Ascending aorta (tissue), 2 donors: Measurements from ENCODE around the gene SYNGR3. TPM values are rescaled to one million over a fixed set of nuclear protein-coding genes. Genes with fewer than 3 reads are reported as not detected.

Source experiments
- DNase-seq, 2 donors: peaks; one replicate each; pipeline ENCODE4 v3.0.0-alpha.2; 2019; ENCODE audit warnings: low spot score in 2 of 2
- H3K27ac ChIP-seq, 2 donors: fragments of 200-600 bp; sonication (generic); one replicate each; pipeline ENCODE4 v1.5.1; 2016 to 2017; ENCODE audit warnings: mild to moderate bottlenecking in 1 of 2
- H3K27me3 ChIP-seq: fragments of 200-600 bp; sonication (generic); one replicate; pipeline ENCODE4 v1.5.1; 2017
- H3K36me3 ChIP-seq, 2 donors: fragments of 200-600 bp; sonication (generic); one replicate each; pipeline ENCODE4 v1.5.1; 2016
- H3K4me1 ChIP-seq, 2 donors: fragments of 200-600 bp; sonication (generic); one replicate each; pipeline ENCODE4 v1.5.1; 2016 to 2017; ENCODE audit warnings: mild to moderate bottlenecking in 1 of 2
- H3K4me3 ChIP-seq, 2 donors: fragments of 200-600 bp; sonication (generic); one replicate each; pipeline ENCODE4 v1.5.1; 2016 to 2017; ENCODE audit warnings: mild to moderate bottlenecking in 1 of 2
- H3K9me3 ChIP-seq, 2 donors: fragments of 200-600 bp; sonication (generic); one replicate each; pipeline ENCODE4 v1.5.1; 2016
- intact Hi-C: fragments of 100-400 bp; cut with DNase I; formaldehyde crosslinking; loops from one replicate; pipeline ENCODE4 v1.15.1; 2023
- total RNA-seq: library from RNA; depleted of rRNA; stranded (reverse); fragments of >200 nt; gene quantifications from one replicate; pipeline ENCODE4 v1.1.0, GENCODE V29; 2016
- TF ChIP-seq, protein P1 (sequence below), 3 experiments: fragments of 200-600 bp in 2 of 3; fragments of 450-650 bp in 1 of 3; sonication (generic) in 2 of 3; IDR thresholded peaks; one replicate each; pipeline ENCODE4 v1.5.1; 2016 to 2019; ENCODE audit warnings: antibody characterized with exemption in 3 of 3, mild to moderate bottlenecking in 1 of 3, moderate library complexity in 1 of 3

SYNGR3 gene
- total RNA-seq, 1 donor from 2014 or later = 0.32 TPM

GRCh38 chr16:2040787-2041522 lies 51.2 kb downstream of the SYNGR3 start:
- Histone ChIP-seq H3K36me3 (peaks cover 4 to 15% of the 10 kb centered on the region in 2 donors), H3K4me1 (peaks cover 5 to 17% of the 10 kb centered on the region in 2 donors), H3K27me3 (no peaks in the 10 kb centered on the region), H3K9me3 (no peaks in the 10 kb centered on the region), H3K4me3 (no peak overlapping the region), H3K27ac (no peak overlapping the region)
- TF ChIP-seq, protein P1, sequence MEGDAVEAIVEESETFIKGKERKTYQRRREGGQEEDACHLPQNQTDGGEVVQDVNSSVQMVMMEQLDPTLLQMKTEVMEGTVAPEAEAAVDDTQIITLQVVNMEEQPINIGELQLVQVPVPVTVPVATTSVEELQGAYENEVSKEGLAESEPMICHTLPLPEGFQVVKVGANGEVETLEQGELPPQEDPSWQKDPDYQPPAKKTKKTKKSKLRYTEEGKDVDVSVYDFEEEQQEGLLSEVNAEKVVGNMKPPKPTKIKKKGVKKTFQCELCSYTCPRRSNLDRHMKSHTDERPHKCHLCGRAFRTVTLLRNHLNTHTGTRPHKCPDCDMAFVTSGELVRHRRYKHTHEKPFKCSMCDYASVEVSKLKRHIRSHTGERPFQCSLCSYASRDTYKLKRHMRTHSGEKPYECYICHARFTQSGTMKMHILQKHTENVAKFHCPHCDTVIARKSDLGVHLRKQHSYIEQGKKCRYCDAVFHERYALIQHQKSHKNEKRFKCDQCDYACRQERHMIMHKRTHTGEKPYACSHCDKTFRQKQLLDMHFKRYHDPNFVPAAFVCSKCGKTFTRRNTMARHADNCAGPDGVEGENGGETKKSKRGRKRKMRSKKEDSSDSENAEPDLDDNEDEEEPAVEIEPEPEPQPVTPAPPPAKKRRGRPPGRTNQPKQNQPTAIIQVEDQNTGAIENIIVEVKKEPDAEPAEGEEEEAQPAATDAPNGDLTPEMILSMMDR (IDR thresholded peaks at IDR 0.05) = no peak
- no peak for DNase-seq
- intact Hi-C loops = no loop called here

DNA sequence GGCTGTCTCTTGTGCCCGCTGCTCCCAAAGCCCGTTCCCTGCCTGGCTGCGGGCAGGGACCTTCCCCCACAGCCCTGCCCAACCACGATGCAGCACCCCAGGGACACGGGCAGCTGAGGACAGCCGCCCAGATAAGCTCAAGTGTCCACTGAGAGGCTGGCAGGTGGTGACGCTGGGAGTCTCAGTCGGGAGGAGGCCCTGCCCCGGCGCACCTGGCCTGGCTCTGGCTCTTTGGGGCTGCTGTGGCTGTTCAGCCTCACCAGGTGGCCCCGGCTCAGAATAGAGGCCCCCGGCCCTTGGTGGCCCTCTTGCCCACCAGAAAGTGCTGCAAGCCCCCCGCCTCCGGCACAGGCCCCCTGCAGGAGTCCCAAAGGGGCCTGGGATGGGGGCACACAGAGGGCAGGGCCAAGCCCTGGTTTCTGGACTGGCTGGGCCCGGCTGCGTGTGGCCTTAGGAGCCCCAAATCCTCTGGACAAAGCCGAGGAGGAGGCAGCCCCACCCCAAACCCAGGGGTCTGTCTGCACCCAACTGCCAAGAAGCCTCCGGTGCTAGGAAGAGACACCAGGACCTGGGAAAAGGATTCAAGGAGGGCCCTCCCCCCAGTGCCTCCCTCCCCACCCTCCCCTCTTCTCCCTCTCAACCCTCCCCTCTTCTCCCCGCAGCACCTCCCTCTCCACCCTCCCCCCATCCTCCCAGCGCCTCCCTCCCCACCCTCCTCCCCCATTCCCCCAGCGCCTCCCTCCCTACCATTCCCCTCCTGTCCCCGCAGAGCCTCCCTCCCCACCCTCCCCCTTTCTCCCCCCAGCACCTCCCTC lies 52.6 kb downstream of the SYNGR3 start:
- Histone ChIP-seq H3K36me3 (peaks cover 4 to 12% of the 10 kb centered on the region in 2 donors), H3K27me3 (no peaks in the 10 kb centered on the region), H3K27ac (no peak overlapping the region), H3K4me1 (peaks cover 4 to 13% of the 10 kb centered on the region in 2 donors), H3K9me3 (no peaks in the 10 kb centered on the region), H3K4me3 (no peak overlapping the region)
- no peak for DNase-seq
- intact Hi-C loops = no loop called here
- TF ChIP-seq, protein P1 (IDR thresholded peaks at IDR 0.05) = no peak

- no peaks in the 10 kb centered on the region for H3K27me3 ChIP-seq
- H3K36me3 ChIP-seq = peaks cover under 1 to 4% of the 10 kb centered on the region in 2 donors
- no peak for DNase-seq
- peaks cover 4 to 13% of the 10 kb centered on the region in 2 donors for H3K4me1 ChIP-seq
- intact Hi-C loops = no loop called here
- H3K27ac ChIP-seq = no peak overlapping the region
- H3K4me3 ChIP-seq = no peak overlapping the region
- no peaks in the 10 kb centered on the region for H3K9me3 ChIP-seq
- TF ChIP-seq, protein P1 (IDR thresholded peaks at IDR 0.05) = no peak
Observed at GRCh38 chr16:2042986-2043666, 53.4 kb downstream of the SYNGR3 start.

Other genes with a start within 250 kb of the SYNGR3 start
- gene NME3, start 218.4 kb upstream of the SYNGR3 start, total RNA-seq = 326 TPM
- 25.3 TPM for gene EME2, start 217.2 kb upstream of the SYNGR3 start, total RNA-seq
- gene MRPS34, start 216.8 kb upstream of the SYNGR3 start, total RNA-seq = 170 TPM
- 159 TPM for gene SPSB3, start 207.4 kb upstream of the SYNGR3 start, total RNA-seq
- gene NUBP2, start 207.0 kb upstream of the SYNGR3 start, total RNA-seq = 182 TPM
- gene IGFALS, start 196.3 kb upstream of the SYNGR3 start, total RNA-seq = not detected
- gene HAGH, start 163.1 kb upstream of the SYNGR3 start, total RNA-seq = 177 TPM
- gene FAHD1, start 162.8 kb upstream of the SYNGR3 start, total RNA-seq = 233 TPM
- not detected for gene MEIOB, start 117.8 kb upstream of the SYNGR3 start, total RNA-seq
- not detected for gene HS3ST6, start 71.6 kb upstream of the SYNGR3 start, total RNA-seq
- 32.9 TPM for gene MSRB1, start 46.8 kb upstream of the SYNGR3 start, total RNA-seq
- gene RPL3L, start 35.3 kb upstream of the SYNGR3 start, total RNA-seq = not detected
- gene NDUFB10, start 30.4 kb upstream of the SYNGR3 start, total RNA-seq = 68.2 TPM
- 2,866 TPM for gene RPS2, start 25.1 kb upstream of the SYNGR3 start, total RNA-seq
- not detected for gene RNF151, start 23.1 kb upstream of the SYNGR3 start, total RNA-seq
- 55.7 TPM for gene TBL3, start 17.9 kb upstream of the SYNGR3 start, total RNA-seq
- not detected for gene NOXO1, start 8.5 kb upstream of the SYNGR3 start, total RNA-seq
- gene GFER, start 5.8 kb upstream of the SYNGR3 start, total RNA-seq = 2.7 TPM
- gene ZNF598, start 19.9 kb downstream of the SYNGR3 start, total RNA-seq = 31.1 TPM
- gene NPW, start 29.8 kb downstream of the SYNGR3 start, total RNA-seq = not detected
- 123 TPM for gene NHERF2, start 36.9 kb downstream of the SYNGR3 start, total RNA-seq
- gene NTHL1, start 57.9 kb downstream of the SYNGR3 start, total RNA-seq = 59.5 TPM
- 258 TPM for gene TSC2, start 58.0 kb downstream of the SYNGR3 start, total RNA-seq
- 551 TPM for gene PKD1, start 145.9 kb downstream of the SYNGR3 start, total RNA-seq
- not detected for gene RAB26, start 158.7 kb downstream of the SYNGR3 start, total RNA-seq
- 39.6 TPM for gene TRAF7, start 165.8 kb downstream of the SYNGR3 start, total RNA-seq
- gene CASKIN1, start 206.6 kb downstream of the SYNGR3 start, total RNA-seq = not detected
- gene MLST8, start 215.5 kb downstream of the SYNGR3 start, total RNA-seq = 23.7 TPM
- 1.4 TPM for gene BRICD5, start 220.9 kb downstream of the SYNGR3 start, total RNA-seq
- 21.5 TPM for gene PGP, start 224.9 kb downstream of the SYNGR3 start, total RNA-seq
- 39.7 TPM for gene E4F1, start 233.6 kb downstream of the SYNGR3 start, total RNA-seq
- not detected for gene DNASE1L2, start 246.5 kb downstream of the SYNGR3 start, total RNA-seq